SK-N-SH (cell line): Measurements from ENCODE around the gene IGFL4. TPM values are rescaled to one million over a fixed set of nuclear protein-coding genes. Genes with fewer than 3 reads are reported as not detected.

Experiments
- CTCF ChIA-PET: fragments of 300-600, 350-600 bp; formaldehyde crosslinking; extraction: SDS; loops from one replicate; lab custom pipeline; 2021; lab: Yijun Ruan, JAX
- POLR2A ChIA-PET: fragments of 350-600 bp; sonication (Branson Sonifier 250); formaldehyde crosslinking; extraction: SDS; loops from one replicate; lab custom pipeline; 2020; ENCODE audit warnings: antibody characterized with exemption, inconsistent platforms; lab: Yijun Ruan, JAX
- DNase-seq: peaks from one replicate; pipeline ENCODE4 v3.0.0; 2012
- H2AFZ ChIP-seq: fragments of 200-600 bp; sonication (generic); 2 replicates; pipeline ENCODE4 v1.8.1; 2016; ENCODE audit warnings: antibody characterized with exemption, mild to moderate bottlenecking, low read depth
- H3F3A ChIP-seq: fragments of 200-600 bp; sonication (generic); replicated peaks from 2 replicates; pipeline ENCODE3; 2016; ENCODE audit warnings: antibody characterized with exemption, mild to moderate bottlenecking; ENCODE audit not compliant: insufficient read depth
- H3K27ac ChIP-seq, 2 experiments: fragments of 200-500 bp in 1 of 2; fragments of 200-600 bp in 1 of 2; sonication (Bioruptor generic) in 1 of 2; sonication (generic), shearing (Covaris generic) in 1 of 2; 2 replicates each; pipeline versions ENCODE4 v1.5.1 to v1.6.1; 2014 to 2016; ENCODE audit warnings: low read depth in 2 of 2, inconsistent platforms in 1 of 2, low read length in 1 of 2, mild to moderate bottlenecking in 1 of 2, mixed read lengths in 1 of 2
- H3K27me3 ChIP-seq: fragments of 200-600 bp; sonication (generic), shearing (Covaris generic); 2 replicates; pipeline ENCODE4 v1.6.1; 2016; ENCODE audit warnings: mixed run types; ENCODE audit not compliant: insufficient read depth
- H3K36me3 ChIP-seq, 2 experiments: fragments of 200-500 bp in 1 of 2; fragments of 200-600 bp in 1 of 2; sonication (Bioruptor generic) in 1 of 2; sonication (generic) in 1 of 2; replicated peaks in 1 of 2; 2 replicates each; pipeline versions ENCODE3 to v1.5.1; 2014 to 2016; ENCODE audit warnings: low read length in 1 of 2, mild to moderate bottlenecking in 1 of 2; ENCODE audit not compliant: insufficient read depth in 2 of 2, control insufficient read depth in 1 of 2
- H3K4me1 ChIP-seq, 2 experiments: fragments of 200-500 bp in 1 of 2; fragments of 200-600 bp in 1 of 2; sonication (Bioruptor generic) in 1 of 2; sonication (generic), shearing (Covaris generic) in 1 of 2; 2 replicates each; pipeline versions ENCODE4 v1.5.1 to v1.6.1; 2014 to 2016; ENCODE audit warnings: low read depth in 1 of 2, low read length in 1 of 2, mixed run types in 1 of 2; ENCODE audit not compliant: insufficient read depth in 2 of 2, control insufficient read depth in 1 of 2
- H3K4me2 ChIP-seq: fragments of 200-600 bp; sonication (generic), shearing (Covaris generic); 2 replicates; pipeline ENCODE4 v1.6.1; 2017; ENCODE audit warnings: mixed run types
- H3K4me3 ChIP-seq, 2 experiments: fragments of 200-500 bp in 1 of 2; fragments of 200-600 bp in 1 of 2; sonication (Bioruptor generic) in 1 of 2; sonication (generic), shearing (Covaris generic) in 1 of 2; 2 replicates each; pipeline versions ENCODE4 v1.5.1 to v1.8.1; 2014 to 2016; ENCODE audit warnings: low read depth in 2 of 2, inconsistent platforms in 1 of 2, low read length in 1 of 2, mild to moderate bottlenecking in 1 of 2, mixed read lengths in 1 of 2, moderate library complexity in 1 of 2
- H3K79me2 ChIP-seq: fragments of 200-600 bp; sonication (generic); 2 replicates; pipeline ENCODE4 v1.8.1; 2017; ENCODE audit warnings: mild to moderate bottlenecking; ENCODE audit not compliant: insufficient read depth
- H3K9ac ChIP-seq: fragments of 200-600 bp; sonication (generic); 2 replicates; pipeline ENCODE4 v1.6.1; 2017; ENCODE audit warnings: mixed run types
- H3K9me2 ChIP-seq: fragments of 200-600 bp; sonication (generic); 2 replicates; pipeline ENCODE4 v1.6.1; 2017; ENCODE audit warnings: mixed run types
- H3K9me3 ChIP-seq: fragments of 200-600 bp; sonication (generic); 2 replicates; pipeline ENCODE4 v1.6.1; 2017; ENCODE audit warnings: mixed run types, mild to moderate bottlenecking, moderate library complexity
- H4K20me1 ChIP-seq: fragments of 200-600 bp; sonication (generic); 2 replicates; pipeline ENCODE4 v1.6.1; 2017; ENCODE audit warnings: mild to moderate bottlenecking, mixed run types; ENCODE audit not compliant: insufficient read depth
- CHD2 ChIP-seq: fragments of 150-350 bp; IDR thresholded peaks from 2 replicates; pipeline ENCODE4 v1.6.1; 2018; ENCODE audit warnings: low read length; ENCODE audit not compliant: partially characterized antibody
- ELF1 ChIP-seq: IDR thresholded peaks from 2 replicates; pipeline ENCODE4 v1.4.0; 2012
- EP300 ChIP-seq, 2 experiments: IDR thresholded peaks; 2 replicates each; pipeline versions ENCODE4 v1.4.0 to v1.6.1; 2012; ENCODE audit warnings: borderline replicate concordance in 1 of 2, low read depth in 1 of 2, low read length in 1 of 2
- FOSL2 ChIP-seq: IDR thresholded peaks from 2 replicates; pipeline ENCODE4 v1.4.0; 2012; ENCODE audit warnings: low read depth, mild to moderate bottlenecking, moderate library complexity, borderline replicate concordance
- JUND ChIP-seq: IDR thresholded peaks from 2 replicates; pipeline ENCODE4 v1.4.0; 2012
- RAD21 ChIP-seq: IDR thresholded peaks from 2 replicates; pipeline ENCODE4 v1.6.1; 2012; ENCODE audit warnings: mild to moderate bottlenecking, low read length
- RXRA ChIP-seq: IDR thresholded peaks from 2 replicates; pipeline ENCODE4 v1.4.0; 2012; ENCODE audit warnings: low read depth, mild to moderate bottlenecking, borderline replicate concordance
- SIN3A ChIP-seq: IDR thresholded peaks from 2 replicates; pipeline ENCODE4 v1.6.1; 2012; ENCODE audit warnings: low read depth, mild to moderate bottlenecking, low read length, moderate library complexity, borderline replicate concordance
- YY1 ChIP-seq: IDR thresholded peaks from 2 replicates; pipeline ENCODE4 v1.4.0; 2012; ENCODE audit warnings: low read depth, mild to moderate bottlenecking
- WGBS: methylation state at CpG from one replicate; pipeline ENCODE4 v1.1.6; 2017; ENCODE audit warnings: low lambda C conversion rate; 5-methylcytosine and 5-hydroxymethylcytosine counted together
- polyA plus RNA-seq, 3 experiments: library from polyadenylated mRNA; depleted of rRNA; stranded (reverse); fragments of >200 nt; gene quantifications; 2 replicates each; pipeline ENCODE4 v1.2.3, GENCODE V29; 2012
- TF ChIP-seq, protein P1 (sequence below): fragments of 200-600 bp; sonication (generic); IDR thresholded peaks from 2 replicates; pipeline ENCODE4 v1.6.1; 2017; ENCODE audit warnings: antibody characterized with exemption, mild to moderate bottlenecking, moderate library complexity
- TF ChIP-seq, protein P2 (sequence below): IDR thresholded peaks from 2 replicates; pipeline ENCODE4 v1.6.1; 2012; ENCODE audit warnings: mild to moderate bottlenecking, low read depth, low read length, moderate library complexity

The IGFL4 gene
- polyA plus RNA-seq, 1 of the 3 experiments (the other 2 are of a cell fraction), result not detected

DNA sequence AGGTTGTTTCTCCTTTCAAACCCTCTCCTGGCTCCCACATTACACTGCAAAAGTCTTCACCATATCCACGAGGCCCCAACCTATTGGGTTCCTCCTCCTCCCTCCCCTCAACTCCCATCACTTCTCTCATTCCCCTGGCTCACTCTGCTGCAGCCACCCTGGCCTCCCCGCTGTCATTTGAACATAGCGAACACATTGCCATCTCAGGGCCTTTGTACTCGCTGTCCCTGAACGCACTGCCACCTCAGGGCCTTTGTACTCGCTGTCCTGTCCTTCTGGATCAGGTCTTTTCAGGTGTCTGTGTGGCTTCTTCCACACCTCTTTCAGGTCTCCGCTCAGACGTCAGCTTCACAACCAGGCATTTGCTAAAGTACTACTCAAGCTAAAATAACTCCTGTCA, 43.9 kb downstream of the IGFL4 start:
- Histone ChIP-seq H3K9me3 (no peaks in the 10 kb centered on the region), H2AFZ (no peak overlapping the region), H3K79me2 (peaks cover 19% of the 10 kb centered on the region), H3K27ac (no peak overlapping the region), H3K4me1 (peaks cover 0 to 12% of the 10 kb centered on the region in 2 experiments; a peak in 1 of 4 replicates), H4K20me1 (no peaks in the 10 kb centered on the region), H3K4me3 (no peak overlapping the region), H3K9me2 (no peaks in the 10 kb centered on the region), H3K36me3 (no peaks in the 10 kb centered on the region), H3K4me2 (no peak overlapping the region), H3K9ac (no peak overlapping the region), H3K27me3 (no peaks in the 10 kb centered on the region), H3F3A (peaks cover 12% of the 10 kb centered on the region)
- TF ChIP-seq ELF1 (no peak), RXRA (no peak), CHD2 (no peak), JUND (no peak), RAD21 (no peak), FOSL2 (no peak), YY1 (no peak), EP300 (IDR thresholded peaks at IDR 0.05; ENCODE audit: borderline replicate concordance in 1 of 2, low read depth in 1 of 2, low read length in 1 of 2) (no peak), SIN3A (no peak)
- TF ChIP-seq, protein P1, sequence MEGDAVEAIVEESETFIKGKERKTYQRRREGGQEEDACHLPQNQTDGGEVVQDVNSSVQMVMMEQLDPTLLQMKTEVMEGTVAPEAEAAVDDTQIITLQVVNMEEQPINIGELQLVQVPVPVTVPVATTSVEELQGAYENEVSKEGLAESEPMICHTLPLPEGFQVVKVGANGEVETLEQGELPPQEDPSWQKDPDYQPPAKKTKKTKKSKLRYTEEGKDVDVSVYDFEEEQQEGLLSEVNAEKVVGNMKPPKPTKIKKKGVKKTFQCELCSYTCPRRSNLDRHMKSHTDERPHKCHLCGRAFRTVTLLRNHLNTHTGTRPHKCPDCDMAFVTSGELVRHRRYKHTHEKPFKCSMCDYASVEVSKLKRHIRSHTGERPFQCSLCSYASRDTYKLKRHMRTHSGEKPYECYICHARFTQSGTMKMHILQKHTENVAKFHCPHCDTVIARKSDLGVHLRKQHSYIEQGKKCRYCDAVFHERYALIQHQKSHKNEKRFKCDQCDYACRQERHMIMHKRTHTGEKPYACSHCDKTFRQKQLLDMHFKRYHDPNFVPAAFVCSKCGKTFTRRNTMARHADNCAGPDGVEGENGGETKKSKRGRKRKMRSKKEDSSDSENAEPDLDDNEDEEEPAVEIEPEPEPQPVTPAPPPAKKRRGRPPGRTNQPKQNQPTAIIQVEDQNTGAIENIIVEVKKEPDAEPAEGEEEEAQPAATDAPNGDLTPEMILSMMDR, result no peak
- TF ChIP-seq, protein P2, sequence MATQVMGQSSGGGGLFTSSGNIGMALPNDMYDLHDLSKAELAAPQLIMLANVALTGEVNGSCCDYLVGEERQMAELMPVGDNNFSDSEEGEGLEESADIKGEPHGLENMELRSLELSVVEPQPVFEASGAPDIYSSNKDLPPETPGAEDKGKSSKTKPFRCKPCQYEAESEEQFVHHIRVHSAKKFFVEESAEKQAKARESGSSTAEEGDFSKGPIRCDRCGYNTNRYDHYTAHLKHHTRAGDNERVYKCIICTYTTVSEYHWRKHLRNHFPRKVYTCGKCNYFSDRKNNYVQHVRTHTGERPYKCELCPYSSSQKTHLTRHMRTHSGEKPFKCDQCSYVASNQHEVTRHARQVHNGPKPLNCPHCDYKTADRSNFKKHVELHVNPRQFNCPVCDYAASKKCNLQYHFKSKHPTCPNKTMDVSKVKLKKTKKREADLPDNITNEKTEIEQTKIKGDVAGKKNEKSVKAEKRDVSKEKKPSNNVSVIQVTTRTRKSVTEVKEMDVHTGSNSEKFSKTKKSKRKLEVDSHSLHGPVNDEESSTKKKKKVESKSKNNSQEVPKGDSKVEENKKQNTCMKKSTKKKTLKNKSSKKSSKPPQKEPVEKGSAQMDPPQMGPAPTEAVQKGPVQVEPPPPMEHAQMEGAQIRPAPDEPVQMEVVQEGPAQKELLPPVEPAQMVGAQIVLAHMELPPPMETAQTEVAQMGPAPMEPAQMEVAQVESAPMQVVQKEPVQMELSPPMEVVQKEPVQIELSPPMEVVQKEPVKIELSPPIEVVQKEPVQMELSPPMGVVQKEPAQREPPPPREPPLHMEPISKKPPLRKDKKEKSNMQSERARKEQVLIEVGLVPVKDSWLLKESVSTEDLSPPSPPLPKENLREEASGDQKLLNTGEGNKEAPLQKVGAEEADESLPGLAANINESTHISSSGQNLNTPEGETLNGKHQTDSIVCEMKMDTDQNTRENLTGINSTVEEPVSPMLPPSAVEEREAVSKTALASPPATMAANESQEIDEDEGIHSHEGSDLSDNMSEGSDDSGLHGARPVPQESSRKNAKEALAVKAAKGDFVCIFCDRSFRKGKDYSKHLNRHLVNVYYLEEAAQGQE, result no peak
- ChIA-PET POLR2A (no interaction called here), CTCF (interaction anchor here (0.9 to 3.5 kb wide), 4 partner anchors 14 to 113 kb away, joined by 3 to 13 read pairs (median 4); no protein-coding TSS in a partner anchor)
- DNase-seq, result no peak
- WGBS, result 83% methylated on average over 8 of the region's 8 CpGs
